HG02870 (cell line): ENCODE data around the gene SOX3.

Experiments used
- ATAC-seq: cut with Tn5 transposase; IDR thresholded peaks from one replicate; pipeline ENCODE4 v1.9.1; 2021; ENCODE audit warnings: mild to moderate bottlenecking, moderate library complexity; ENCODE audit not compliant: unreplicated experiment

SOX3 gene

GRCh38 chrX:140504371-140505324 lies at the start of gene SOX3:
SOX3 (minus strand) TSS chrX:140505069; CDS start chrX:140505060, 9 bp downstream.
- ATAC-seq: no peak

- ATAC-seq: no peak
Observed at GRCh38 chrX:140548985-140549384, 44.1 kb upstream of the SOX3 start.

- ATAC-seq: no peak
Observed at GRCh38 chrX:140526171-140526570, 21.3 kb upstream of the SOX3 start.

- no peak for ATAC-seq
Observed at GRCh38 chrX:140525448-140525847, 20.6 kb upstream of the SOX3 start.

- ATAC-seq: no peak
Observed at GRCh38 chrX:140524556-140524955, 19.7 kb upstream of the SOX3 start.

- ATAC-seq: no peak
Observed at GRCh38 chrX:140521393-140521792, 16.5 kb upstream of the SOX3 start.

GRCh38 chrX:140514554-140514953 lies 9.7 kb upstream of the SOX3 start:
- no peak for ATAC-seq

GRCh38 chrX:140510895-140511295 lies 6.0 kb upstream of the SOX3 start:
- no peak for ATAC-seq

GRCh38 chrX:140510306-140510676 lies 5.4 kb upstream of the SOX3 start:
- no peak for ATAC-seq

- ATAC-seq: no peak
Observed at GRCh38 chrX:140509468-140510305, 4.8 kb upstream of the SOX3 start.

GRCh38 chrX:140508958-140509357 lies 4.1 kb upstream of the SOX3 start:
- ATAC-seq: no peak

- ATAC-seq: no peak
Observed at GRCh38 chrX:140507982-140508305, 3.1 kb upstream of the SOX3 start.

GRCh38 chrX:140507223-140507981 lies 2.5 kb upstream of the SOX3 start:
- ATAC-seq: no peak

- no peak for ATAC-seq
Observed at GRCh38 chrX:140505421-140506337, 810 bp upstream of the SOX3 start.

- no peak for ATAC-seq
Observed at GRCh38 chrX:140503714-140504351, 1.0 kb downstream of the SOX3 start.

- ATAC-seq: no peak
Observed at GRCh38 chrX:140503238-140503601, 1.6 kb downstream of the SOX3 start.

GRCh38 chrX:140502491-140503237 lies 2.2 kb downstream of the SOX3 start:
- ATAC-seq: no peak

- no peak for ATAC-seq
Observed at GRCh38 chrX:140501940-140502468, 2.9 kb downstream of the SOX3 start.

GRCh38 chrX:140501321-140501720 lies 3.5 kb downstream of the SOX3 start:
- no peak for ATAC-seq
